Kidney (tissue), 14 donors: ENCODE data around the gene GXYLT2. TPM values are rescaled to one million over a fixed set of nuclear protein-coding genes. Genes with fewer than 3 reads are reported as not detected.

Source experiments
- DNase-seq, 5 donors: peaks; one replicate each; pipeline ENCODE4 v3.0.0-alpha.2; 2013 to 2020
- FAIRE-seq: peaks from 2 replicates; lab custom pipeline; 2012; peaks lifted over from hg19 to GRCh38; lab: Jason Lieb, UNC
- H3K27ac ChIP-seq, 2 donors: one replicate each; pipeline ENCODE4 v1.7.0; 2013; ENCODE audit warnings: low read depth in 2 of 2, low read length in 2 of 2, inconsistent platforms in 1 of 2
- H3K27me3 ChIP-seq: one replicate; pipeline ENCODE4 v1.7.1; 2013; ENCODE audit warnings: low read length, inconsistent platforms; ENCODE audit not compliant: control insufficient read depth, insufficient read depth
- H3K36me3 ChIP-seq, 3 donors: one replicate each; pipeline versions ENCODE4 v1.7.0 to v1.7.1; 2013; ENCODE audit warnings: low read length in 3 of 3, control low read depth in 1 of 3, inconsistent platforms in 1 of 3; ENCODE audit not compliant: insufficient read depth in 3 of 3, control insufficient read depth in 2 of 3
- H3K4me1 ChIP-seq, 3 donors: one replicate each; pipeline versions ENCODE4 v1.7.0 to v1.7.1; 2013; ENCODE audit warnings: low read length in 3 of 3, inconsistent platforms in 1 of 3, low read depth in 1 of 3; ENCODE audit not compliant: control insufficient read depth in 2 of 3, insufficient read depth in 2 of 3
- H3K4me3 ChIP-seq, 3 donors: one replicate each; pipeline versions ENCODE4 v1.7.0 to v1.8.1; 2013; ENCODE audit warnings: low read length in 3 of 3, control low read depth in 1 of 3, inconsistent platforms in 1 of 3
- H3K9ac ChIP-seq, 3 donors: one replicate each; pipeline versions ENCODE4 v1.7.0 to v1.7.1; 2013; ENCODE audit warnings: low read length in 3 of 3, control low read depth in 1 of 3, inconsistent platforms in 1 of 3
- H3K9me3 ChIP-seq, 3 donors: one replicate each; pipeline versions ENCODE4 v1.7.0 to v1.7.1; 2013; ENCODE audit warnings: low read length in 3 of 3, control low read depth in 1 of 3, inconsistent platforms in 1 of 3; ENCODE audit not compliant: control insufficient read depth in 2 of 3, insufficient read depth in 1 of 3
- intact Hi-C: fragments of 100-400 bp; cut with DNase I; formaldehyde crosslinking; loops from one replicate; pipeline ENCODE4 v1.11.1; 2022
- polyA plus RNA-seq: library from polyadenylated mRNA; stranded (reverse); fragments of 350-450 nt; fragmentation: Illumina TruSeq; extraction: RNeasy Lipid Tissue Mini Kit (QIAGEN cat#74804); gene quantifications from one replicate; pipeline ENCODE4 v1.2.3, GENCODE V29; 2014; ENCODE audit warnings: low read depth, low replicate concordance; ENCODE audit not compliant: insufficient read depth
- total RNA-seq: library from RNA; stranded (reverse); fragmentation: NEBNext Ultra II Directional; extraction: Animal tissue kit (Norgen Biotek cat#: 25700); gene quantifications from one replicate; pipeline ENCODE4 v1.2.1, GENCODE V29; 2021
- TF ChIP-seq, protein P1 (sequence below): IDR thresholded peaks from 3 replicates; pipeline ENCODE4 v1.5.1; 2012; ENCODE audit warnings: mild to moderate bottlenecking, moderate library complexity, borderline replicate concordance; ENCODE audit not compliant: insufficient read depth; ENCODE audit errors: extremely low read depth
- donor health status: control.
- donor health status: control.
- donor health status: control.
- donor health status: control.
- donor health status: control.
- donor health status: DM: yes; HTN: yes; CAD: no.
- donor health status: Normal renal cell carcinoma (clear cell type).

GXYLT2 gene
- total and polyA plus RNA-seq, 2 donors from 2014 or later = 0.39 to 3.8 TPM

DNA sequence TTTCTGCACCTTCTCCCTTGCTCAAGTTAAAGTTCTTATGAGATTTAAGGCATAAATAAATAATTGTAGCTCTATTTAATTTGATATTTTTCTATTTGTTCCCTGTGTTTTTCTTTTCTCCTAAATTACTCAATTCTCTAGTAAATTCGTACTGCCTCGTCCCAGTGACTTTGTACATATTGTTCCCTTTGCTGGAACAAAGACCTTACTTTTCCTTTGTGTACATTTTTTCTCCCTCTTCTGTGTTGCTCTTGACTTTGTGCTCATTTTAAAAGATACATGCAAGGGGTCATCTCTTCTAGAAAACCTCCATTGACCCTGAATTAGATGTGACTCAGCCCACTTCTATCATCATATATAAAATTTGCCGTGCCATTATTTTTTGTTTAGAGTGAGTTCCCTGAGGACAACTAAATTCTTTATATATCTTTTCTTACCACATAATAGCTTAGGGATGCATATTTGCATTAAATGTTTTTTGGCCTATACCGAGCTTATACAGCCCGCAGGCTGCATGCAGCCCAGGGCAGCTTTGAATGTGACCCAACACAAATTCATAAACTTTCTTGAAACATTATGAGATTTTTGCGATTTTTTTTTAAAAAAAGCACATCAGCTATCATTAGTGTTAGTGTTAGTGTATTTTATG lies 138.4 kb downstream of the GXYLT2 start:
- FAIRE-seq = no peak

More for the DNA sequence above, 138.4 kb downstream of the GXYLT2 start:
- no peak for DNase-seq
- no peaks in the 10 kb centered on the region for H3K36me3 ChIP-seq
- no peak overlapping the region for H3K4me3 ChIP-seq
- no peak overlapping the region for H3K27ac ChIP-seq
- H3K27me3 ChIP-seq = no peaks in the 10 kb centered on the region
- H3K9me3 ChIP-seq = no peaks in the 10 kb centered on the region
- intact Hi-C loops = no loop called here
- no peaks in the 10 kb centered on the region for H3K4me1 ChIP-seq
- TF ChIP-seq, protein P1, sequence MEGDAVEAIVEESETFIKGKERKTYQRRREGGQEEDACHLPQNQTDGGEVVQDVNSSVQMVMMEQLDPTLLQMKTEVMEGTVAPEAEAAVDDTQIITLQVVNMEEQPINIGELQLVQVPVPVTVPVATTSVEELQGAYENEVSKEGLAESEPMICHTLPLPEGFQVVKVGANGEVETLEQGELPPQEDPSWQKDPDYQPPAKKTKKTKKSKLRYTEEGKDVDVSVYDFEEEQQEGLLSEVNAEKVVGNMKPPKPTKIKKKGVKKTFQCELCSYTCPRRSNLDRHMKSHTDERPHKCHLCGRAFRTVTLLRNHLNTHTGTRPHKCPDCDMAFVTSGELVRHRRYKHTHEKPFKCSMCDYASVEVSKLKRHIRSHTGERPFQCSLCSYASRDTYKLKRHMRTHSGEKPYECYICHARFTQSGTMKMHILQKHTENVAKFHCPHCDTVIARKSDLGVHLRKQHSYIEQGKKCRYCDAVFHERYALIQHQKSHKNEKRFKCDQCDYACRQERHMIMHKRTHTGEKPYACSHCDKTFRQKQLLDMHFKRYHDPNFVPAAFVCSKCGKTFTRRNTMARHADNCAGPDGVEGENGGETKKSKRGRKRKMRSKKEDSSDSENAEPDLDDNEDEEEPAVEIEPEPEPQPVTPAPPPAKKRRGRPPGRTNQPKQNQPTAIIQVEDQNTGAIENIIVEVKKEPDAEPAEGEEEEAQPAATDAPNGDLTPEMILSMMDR = no peak
- H3K9ac ChIP-seq = no peak overlapping the region

Other genes with a start within 250 kb of the GXYLT2 start
- 23.1 TPM for gene SHQ1, start 39.6 kb upstream of the GXYLT2 start, total RNA-seq
- gene SHQ1, start 39.6 kb upstream of the GXYLT2 start, polyA plus RNA-seq = 8.1 TPM
- 72.0 TPM for gene PPP4R2, start 108.8 kb downstream of the GXYLT2 start, total RNA-seq
- 14.5 TPM for gene PPP4R2, start 108.8 kb downstream of the GXYLT2 start, polyA plus RNA-seq
- gene EBLN2, start 173.6 kb downstream of the GXYLT2 start, total RNA-seq = 4.5 TPM
- 0.24 TPM for gene EBLN2, start 173.6 kb downstream of the GXYLT2 start, polyA plus RNA-seq